Measurements from ENCODE around the gene TMOD1.

Gene TMOD1

GRCh38 chr9:97478301-97478981 is 23.0 kb upstream of the TMOD1 start:
- DNase-seq (ENCODE audit: extremely low read depth, insufficient read length), result no peak

DNA sequence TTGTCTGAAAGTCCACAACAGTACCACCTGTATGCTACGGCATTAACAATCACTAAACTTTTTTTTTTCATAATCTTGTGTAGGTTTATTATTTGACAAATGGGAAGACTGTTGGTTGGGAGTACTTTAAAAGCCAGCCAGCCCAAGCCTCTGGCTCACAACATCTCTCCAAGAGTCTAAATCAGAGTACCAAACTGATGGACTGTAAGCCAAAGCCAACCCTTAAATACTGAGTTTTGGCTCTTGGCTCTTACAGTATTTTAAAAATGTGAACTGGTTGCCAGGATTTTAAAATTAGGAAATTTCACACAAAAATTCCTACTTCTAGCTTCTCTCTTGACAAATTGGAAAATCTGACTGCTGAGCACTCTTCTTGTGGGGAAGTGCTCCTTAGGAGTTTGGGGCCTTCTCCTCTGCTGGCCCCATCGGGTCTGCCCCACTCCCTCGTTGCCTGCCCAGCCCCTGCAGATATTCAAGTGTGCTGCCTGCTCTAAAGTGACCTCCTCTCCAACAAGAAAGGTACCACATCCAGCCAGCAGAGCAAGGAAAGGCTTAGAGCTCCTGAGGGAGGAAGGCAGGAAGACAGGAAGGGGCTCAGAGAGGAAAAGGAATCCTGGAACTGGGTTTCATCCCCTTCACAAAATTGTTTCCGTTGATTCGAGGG is 21.8 kb upstream of the TMOD1 start:
- H3K27me3 ChIP-seq (replicated peaks; ENCODE audit: control insufficient read depth, insufficient read depth, low read length), result no peaks in the 10 kb centered on the region
- H3K4me3 ChIP-seq (replicated peaks; ENCODE audit: low read depth, low read length), result no peak overlapping the region
- no peak for DNase-seq (ENCODE audit: extremely low read depth, insufficient read length)
- H3K36me3 ChIP-seq (ENCODE audit: control insufficient read depth, insufficient read depth, low read length), result peaks cover 4% of the 10 kb centered on the region
- TF ChIP-seq, protein P1, sequence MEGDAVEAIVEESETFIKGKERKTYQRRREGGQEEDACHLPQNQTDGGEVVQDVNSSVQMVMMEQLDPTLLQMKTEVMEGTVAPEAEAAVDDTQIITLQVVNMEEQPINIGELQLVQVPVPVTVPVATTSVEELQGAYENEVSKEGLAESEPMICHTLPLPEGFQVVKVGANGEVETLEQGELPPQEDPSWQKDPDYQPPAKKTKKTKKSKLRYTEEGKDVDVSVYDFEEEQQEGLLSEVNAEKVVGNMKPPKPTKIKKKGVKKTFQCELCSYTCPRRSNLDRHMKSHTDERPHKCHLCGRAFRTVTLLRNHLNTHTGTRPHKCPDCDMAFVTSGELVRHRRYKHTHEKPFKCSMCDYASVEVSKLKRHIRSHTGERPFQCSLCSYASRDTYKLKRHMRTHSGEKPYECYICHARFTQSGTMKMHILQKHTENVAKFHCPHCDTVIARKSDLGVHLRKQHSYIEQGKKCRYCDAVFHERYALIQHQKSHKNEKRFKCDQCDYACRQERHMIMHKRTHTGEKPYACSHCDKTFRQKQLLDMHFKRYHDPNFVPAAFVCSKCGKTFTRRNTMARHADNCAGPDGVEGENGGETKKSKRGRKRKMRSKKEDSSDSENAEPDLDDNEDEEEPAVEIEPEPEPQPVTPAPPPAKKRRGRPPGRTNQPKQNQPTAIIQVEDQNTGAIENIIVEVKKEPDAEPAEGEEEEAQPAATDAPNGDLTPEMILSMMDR (IDR thresholded peaks at IDR 0.05; ENCODE audit: insufficient read depth, low read length, poor library complexity, severe bottlenecking), result no peak

More at GRCh38 chr9:97478301-97478981, 23.0 kb upstream of the TMOD1 start:
- TF ChIP-seq, protein P1 (IDR thresholded peaks at IDR 0.05; ENCODE audit: insufficient read depth, low read length, poor library complexity, severe bottlenecking), result no peak
- Histone ChIP-seq H3K36me3 (ENCODE audit: control insufficient read depth, insufficient read depth, low read length) (peaks cover 4% of the 10 kb centered on the region), H3K27me3 (replicated peaks; ENCODE audit: control insufficient read depth, insufficient read depth, low read length) (no peaks in the 10 kb centered on the region), H3K4me3 (replicated peaks; ENCODE audit: low read depth, low read length) (no peak overlapping the region)

DNA sequence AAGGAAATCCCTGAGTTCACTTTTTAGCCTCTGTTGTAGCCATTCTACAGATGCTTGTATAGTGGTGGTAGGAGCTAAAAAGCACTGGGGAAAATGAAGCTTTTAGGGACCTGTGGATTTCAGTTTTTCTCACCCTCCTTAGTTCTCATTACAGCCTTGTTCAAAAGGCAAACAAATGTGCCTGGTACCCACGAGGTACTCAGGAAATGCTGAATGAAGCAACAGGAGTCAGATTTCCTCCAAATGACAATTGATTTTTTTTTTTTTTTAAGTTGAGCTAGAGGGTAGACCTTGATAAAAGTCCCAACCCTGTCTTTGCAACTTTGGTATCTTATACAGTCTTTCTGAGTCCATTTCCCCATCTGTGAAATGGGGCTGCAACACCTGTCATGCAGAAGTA is 21.3 kb upstream of the TMOD1 start:
- Histone ChIP-seq H3K27me3 (replicated peaks; ENCODE audit: control insufficient read depth, insufficient read depth, low read length) (no peaks in the 10 kb centered on the region), H3K36me3 (ENCODE audit: control insufficient read depth, insufficient read depth, low read length) (peaks cover 4% of the 10 kb centered on the region), H3K4me3 (replicated peaks; ENCODE audit: low read depth, low read length) (no peak overlapping the region)
- DNase-seq (ENCODE audit: extremely low read depth, insufficient read length), result no peak
- TF ChIP-seq, protein P1 (IDR thresholded peaks at IDR 0.05; ENCODE audit: insufficient read depth, low read length, poor library complexity, severe bottlenecking), result no peak

DNA sequence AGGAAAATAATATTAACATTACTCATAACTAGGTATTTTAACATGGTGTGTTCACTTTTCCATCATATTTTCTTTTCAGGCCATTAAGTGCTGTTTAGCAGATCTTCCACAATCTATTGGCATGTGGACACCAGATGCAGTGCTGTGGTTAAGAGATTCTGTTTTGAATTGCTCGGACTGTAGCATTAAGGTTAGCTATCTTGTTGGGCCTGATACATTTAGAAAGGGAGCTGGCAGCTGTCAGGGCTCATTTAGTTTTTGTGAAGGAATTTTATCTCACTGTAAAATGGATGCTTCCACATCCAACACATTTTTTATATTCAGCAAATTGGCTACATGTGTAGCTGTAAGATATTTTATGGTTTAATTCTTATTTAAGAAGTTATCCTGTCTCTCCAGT is 20.7 kb upstream of the TMOD1 start:
- no peak for DNase-seq (ENCODE audit: extremely low read depth, insufficient read length)
- Histone ChIP-seq H3K4me3 (replicated peaks; ENCODE audit: low read depth, low read length) (no peak overlapping the region), H3K27me3 (replicated peaks; ENCODE audit: control insufficient read depth, insufficient read depth, low read length) (no peaks in the 10 kb centered on the region), H3K36me3 (ENCODE audit: control insufficient read depth, insufficient read depth, low read length) (peaks cover 4% of the 10 kb centered on the region)
- TF ChIP-seq, protein P1 (IDR thresholded peaks at IDR 0.05; ENCODE audit: insufficient read depth, low read length, poor library complexity, severe bottlenecking), result no peak

GRCh38 chr9:97484134-97484533 is 17.3 kb upstream of the TMOD1 start:
- TF ChIP-seq, protein P1 (IDR thresholded peaks at IDR 0.05; ENCODE audit: insufficient read depth, low read length, poor library complexity, severe bottlenecking), result no peak
- H3K36me3 ChIP-seq (ENCODE audit: control insufficient read depth, insufficient read depth, low read length), result peaks cover 4% of the 10 kb centered on the region
- H3K4me3 ChIP-seq (replicated peaks; ENCODE audit: low read depth, low read length), result no peak overlapping the region
- no peaks in the 10 kb centered on the region for H3K27me3 ChIP-seq (replicated peaks; ENCODE audit: control insufficient read depth, insufficient read depth, low read length)
- no peak for DNase-seq (ENCODE audit: extremely low read depth, insufficient read length)

Data from GM06990 (cell line).